PC-9 (cell line): ENCODE data around the gene RNF169.

Source experiments
- CTCF ChIP-seq: fragments of 200-600 bp; sonication (generic); conservative IDR thresholded peaks from 2 replicates; pipeline ENCODE4 v1.6.1; 2017; ENCODE audit warnings: mixed run types, antibody characterized with exemption, mild to moderate bottlenecking, moderate library complexity
- EZH2 ChIP-seq: fragments of 200-600 bp; sonication (generic); IDR thresholded peaks from 2 replicates; pipeline ENCODE4 v1.8.0; 2017; ENCODE audit warnings: antibody characterized with exemption, low read depth

- TF ChIP-seq CTCF (no peak), EZH2 (no peak)
These were observed 33.7 kb upstream of the RNF169 start for GRCh38 chr11:74714904-74715303.
